HFFc6 (cell line): ENCODE measurements around the gene ZNF155. TPM values are rescaled to one million over a fixed set of nuclear protein-coding genes. Genes with fewer than 3 reads are reported as not detected.

Source experiments
- DNase-seq: peaks from one replicate; pipeline ENCODE4 v3.0.0-alpha.2; 2018
- H3K27ac Mint-ChIP-seq: 2 replicates; pipeline ENCODE4 v1.8.0; 2020; ENCODE audit warnings: mild to moderate bottlenecking, mixed read lengths
- H3K27me3 Mint-ChIP-seq: 2 replicates; pipeline ENCODE4 v1.8.0; 2021; ENCODE audit warnings: mild to moderate bottlenecking, moderate library complexity, mixed read lengths; ENCODE audit not compliant: insufficient read depth
- H3K36me3 Mint-ChIP-seq: 2 replicates; pipeline ENCODE4 v1.8.0; 2021; ENCODE audit warnings: low read depth, mixed read lengths
- H3K4me1 Mint-ChIP-seq: 2 replicates; pipeline ENCODE4 v1.8.0; 2020; ENCODE audit warnings: low read depth, mixed read lengths
- H3K4me3 Mint-ChIP-seq: 2 replicates; pipeline ENCODE4 v1.8.0; 2020; ENCODE audit warnings: mild to moderate bottlenecking, moderate library complexity, mixed read lengths
- H3K9me3 Mint-ChIP-seq: 2 replicates; pipeline ENCODE4 v1.8.0; 2020; ENCODE audit warnings: mild to moderate bottlenecking, mixed read lengths
- CTCF ChIP-seq: fragments of 200-600 bp; sonication (generic); IDR thresholded peaks from 2 replicates; pipeline ENCODE4 v1.5.0; 2021; ENCODE audit warnings: antibody characterized with exemption, mild to moderate bottlenecking
- total RNA-seq, 6 experiments: library from RNA; stranded (reverse); fragmentation: NEBNext Ultra II Directional; extraction: Animal tissue kit (Norgen Biotek cat#: 25700); gene quantifications; 2 replicates in 1 of 6; 3 replicates in 5 of 6; pipeline ENCODE4 v1.2.3, GENCODE V29; 2021

ZNF155 gene
- total RNA-seq, 6 experiments from 2014 or later: 5.7 to 6.7 (median 6.4) TPM

GRCh38 chr19:44007473-44007872 is 23.5 kb downstream of the ZNF155 start:
- DNase-seq: no peak
- Mint-ChIP-seq H3K27me3 (no peaks in the 10 kb centered on the region; the same call in none of the 2 replicates), H3K36me3 (peaks cover 65% of the 10 kb centered on the region), H3K4me3 (no peak overlapping the region), H3K27ac (no peak overlapping the region), H3K4me1 (peaks cover 9% of the 10 kb centered on the region), H3K9me3 (peaks cover 51% of the 10 kb centered on the region)
- TF ChIP-seq CTCF: no peak

DNA sequence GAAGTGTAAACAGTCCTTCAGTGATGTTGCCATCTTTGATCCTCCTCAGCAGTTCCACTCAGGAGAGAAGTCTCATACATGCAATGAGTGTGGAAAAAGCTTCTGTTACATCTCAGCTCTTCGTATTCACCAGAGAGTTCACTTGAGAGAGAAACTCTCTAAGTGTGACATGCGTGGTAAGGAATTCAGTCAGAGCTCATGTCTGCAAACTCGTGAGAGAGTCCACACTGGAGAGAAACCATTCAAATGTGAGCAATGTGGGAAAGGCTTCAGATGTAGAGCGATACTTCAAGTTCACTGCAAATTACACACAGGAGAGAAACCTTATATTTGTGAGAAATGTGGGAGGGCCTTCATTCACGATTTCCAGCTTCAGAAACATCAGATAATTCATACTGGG is 26.5 kb downstream of the ZNF155 start:
- H3K27ac Mint-ChIP-seq: no peak overlapping the region
- H3K4me3 Mint-ChIP-seq: no peak overlapping the region
- DNase-seq: no peak
- H3K36me3 Mint-ChIP-seq: peaks cover 79% of the 10 kb centered on the region
- H3K9me3 Mint-ChIP-seq: peaks cover 65% of the 10 kb centered on the region
- no peak for TF ChIP-seq CTCF
- no peaks in the 10 kb centered on the region; the same call in none of the 2 replicates for H3K27me3 Mint-ChIP-seq
- no peaks in the 10 kb centered on the region for H3K4me1 Mint-ChIP-seq

- H3K27ac Mint-ChIP-seq: no peak overlapping the region
- H3K27me3 Mint-ChIP-seq: peaks cover 3% of the 10 kb centered on the region; the same call in 1 of the 2 replicates
- H3K4me1 Mint-ChIP-seq: peaks cover under 1% of the 10 kb centered on the region
- H3K4me3 Mint-ChIP-seq: no peak overlapping the region
- no peaks in the 10 kb centered on the region for H3K36me3 Mint-ChIP-seq
- no peak for DNase-seq
- TF ChIP-seq CTCF: no peak
- H3K9me3 Mint-ChIP-seq: no peaks in the 10 kb centered on the region; the same call in 1 of the 2 replicates
Observed at GRCh38 chr19:44019498-44019897, 35.5 kb downstream of the ZNF155 start.

DNA sequence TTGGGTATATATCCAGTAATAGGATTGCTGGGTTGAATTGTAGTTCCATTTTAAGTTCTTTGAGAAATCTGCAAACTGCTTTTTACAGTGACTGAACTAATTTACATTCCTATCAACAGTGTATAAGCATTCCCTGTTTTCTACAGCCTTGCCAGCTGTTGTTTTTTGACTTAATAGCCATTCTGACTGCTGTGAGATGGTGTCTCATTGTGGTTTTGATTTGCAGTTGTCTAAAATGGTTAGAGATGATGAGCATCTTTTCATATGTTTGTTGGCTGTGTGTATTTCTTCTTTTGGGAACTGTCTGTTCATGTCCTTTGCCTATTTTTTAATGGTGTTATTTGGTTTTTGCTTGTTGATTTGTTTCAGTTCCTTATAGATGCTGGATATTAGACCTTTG is 37.2 kb downstream of the ZNF155 start:
- Mint-ChIP-seq H3K9me3 (no peaks in the 10 kb centered on the region), H3K4me1 (peaks cover 11% of the 10 kb centered on the region), H3K27me3 (peaks cover 3% of the 10 kb centered on the region; the same call in 1 of the 2 replicates), H3K27ac (no peak overlapping the region), H3K36me3 (no peaks in the 10 kb centered on the region), H3K4me3 (no peak overlapping the region)
- no peak for TF ChIP-seq CTCF
- DNase-seq: no peak

GRCh38 chr19:44024900-44025216 is 40.9 kb downstream of the ZNF155 start:
- Mint-ChIP-seq H3K27ac (peak overlapping the region; percentile 91), H3K27me3 (no peaks in the 10 kb centered on the region), H3K9me3 (peaks cover 3% of the 10 kb centered on the region; the same call in 1 of the 2 replicates), H3K4me1 (peaks cover 13% of the 10 kb centered on the region), H3K36me3 (peaks cover 32% of the 10 kb centered on the region), H3K4me3 (peak overlapping the region; percentile 95)
- no peak for DNase-seq
- no peak for TF ChIP-seq CTCF
